KG1 (cell line): ENCODE data around the gene ALG10B.

Source experiments
- DNase-seq: peaks from one replicate; lab custom pipeline; 2025; lab: John Stamatoyannopoulos, UW

Gene ALG10B

GRCh38 chr12:38374751-38375150 is 58.2 kb downstream of the ALG10B start:
- DNase-seq: no peak
